HepG2 (cell line): ENCODE data around the gene IKZF4. TPM values are rescaled to one million over a fixed set of nuclear protein-coding genes. Genes with fewer than 3 reads are reported as not detected.

Experiments used
- ATF1 ChIP-seq: IDR thresholded peaks from 2 replicates; pipeline ENCODE4 v1.6.1; 2016; ENCODE audit warnings: mild to moderate bottlenecking, control low read depth
- CENPBD1 ChIP-seq: sonication (generic); formaldehyde crosslinking; IDR thresholded peaks from 2 replicates; pipeline ENCODE4 v1.8.0; 2022; ENCODE audit warnings: missing genetic modification reagents, low read depth, mild to moderate bottlenecking, borderline replicate concordance
- ELF4 ChIP-seq: sonication (generic); formaldehyde crosslinking; IDR thresholded peaks from 2 replicates; pipeline ENCODE4 v1.5.0; 2020; ENCODE audit warnings: missing genetic modification reagents, mild to moderate bottlenecking, moderate library complexity, borderline replicate concordance
- ESRRA ChIP-seq: sonication (generic); formaldehyde crosslinking; IDR thresholded peaks from 2 replicates; pipeline ENCODE4 v1.5.1; 2020; ENCODE audit warnings: mild to moderate bottlenecking, low read depth, missing genetic modification reagents
- FOXK2 ChIP-seq: fragments of 450-650 bp; IDR thresholded peaks from 2 replicates; pipeline ENCODE4 v1.6.1; 2016
- HNRNPL ChIP-seq: fragments of 200-400 bp; formaldehyde crosslinking; IDR thresholded peaks from 2 replicates; pipeline ENCODE4 v1.6.1; 2017; ENCODE audit warnings: mild to moderate bottlenecking, low read depth, low read length
- ISL2 ChIP-seq: sonication (generic); formaldehyde crosslinking; IDR thresholded peaks from 2 replicates; pipeline ENCODE4 v1.5.0; 2020; ENCODE audit warnings: missing genetic modification reagents
- KMT2B ChIP-seq: IDR thresholded peaks from 2 replicates; pipeline ENCODE4 v1.6.1; 2016; ENCODE audit warnings: missing genetic modification reagents, missing compliant biosample characterization
- MATR3 ChIP-seq: sonication (generic); formaldehyde crosslinking; IDR thresholded peaks from 2 replicates; pipeline ENCODE4 v1.4.0; 2020; ENCODE audit warnings: missing genetic modification reagents
- MXD4 ChIP-seq: IDR thresholded peaks from 2 replicates; pipeline ENCODE4 v1.6.1; 2016; ENCODE audit warnings: mild to moderate bottlenecking, missing biosample characterization, missing genetic modification reagents
- NFAT5 ChIP-seq: sonication (generic); formaldehyde crosslinking; IDR thresholded peaks from 2 replicates; pipeline ENCODE4 v1.4.0; 2020; ENCODE audit warnings: missing genetic modification reagents
- RELA ChIP-seq: sonication (generic); formaldehyde crosslinking; IDR thresholded peaks from 2 replicates; pipeline ENCODE4 v1.4.0; 2020; ENCODE audit warnings: missing genetic modification reagents
- SALL1 ChIP-seq: sonication (generic); formaldehyde crosslinking; IDR thresholded peaks from 2 replicates; pipeline ENCODE4 v1.8.0; 2022; ENCODE audit warnings: mild to moderate bottlenecking, missing genetic modification reagents
- SKI ChIP-seq: fragments of 450-650 bp; IDR thresholded peaks from one replicate; pipeline ENCODE4 v1.6.1; 2018; ENCODE audit warnings: mild to moderate bottlenecking; ENCODE audit not compliant: partially characterized antibody
- SNAI1 ChIP-seq: sonication (generic); formaldehyde crosslinking; IDR thresholded peaks from 2 replicates; pipeline ENCODE4 v1.5.0; 2020; ENCODE audit warnings: mild to moderate bottlenecking, missing genetic modification reagents, borderline replicate concordance
- ZNF317 ChIP-seq: sonication (generic); formaldehyde crosslinking; IDR thresholded peaks from 2 replicates; pipeline ENCODE4 v1.5.0; 2020; ENCODE audit warnings: mild to moderate bottlenecking, missing genetic modification reagents
- ZNF589 ChIP-seq: sonication (generic); formaldehyde crosslinking; conservative IDR thresholded peaks from 2 replicates; pipeline ENCODE4 v1.8.0; 2022; ENCODE audit warnings: mild to moderate bottlenecking, moderate library complexity, missing genetic modification reagents
- ZNF710 ChIP-seq: sonication (generic); formaldehyde crosslinking; IDR thresholded peaks from 2 replicates; pipeline ENCODE4 v1.5.0; 2020; ENCODE audit warnings: mild to moderate bottlenecking, missing genetic modification reagents, borderline replicate concordance
- polyA plus RNA-seq, 8 experiments: library from polyadenylated mRNA; depleted of rRNA in 3 of 8; stranded (reverse) in 7 of 8; unstranded in 1 of 8; fragments of >200 nt; fragmentation: Illumina TruSeq in 4 of 8; extraction: Trizol in 4 of 8; gene quantifications; 2 replicates each; pipeline versions ENCODE4 v1.2.1 to v1.2.3, GENCODE V29; 2011 to 2016; ENCODE audit warnings: low read depth in 4 of 8, missing spikeins in 1 of 8, mixed read lengths in 1 of 8; ENCODE audit not compliant: insufficient read depth in 1 of 8
- total RNA-seq, 5 experiments: library from RNA; depleted of rRNA; stranded (reverse); fragments of >200 nt; fragmentation: Illumina TruSeq; extraction: Trizol; gene quantifications; 2 replicates each; pipeline ENCODE4 v1.2.3, GENCODE V29; 2016; ENCODE audit warnings: low read depth in 1 of 5
- TF ChIP-seq, protein P1 (sequence below): sonication (generic); formaldehyde crosslinking; IDR thresholded peaks from 2 replicates; pipeline ENCODE4 v1.8.0; 2022; ENCODE audit warnings: mild to moderate bottlenecking, missing genetic modification reagents

The IKZF4 gene
- total and polyA plus RNA-seq, 2 of the 13 experiments (the other 11 are each of a cell fraction or from before 2014, with no cell fraction given) = 0.58 to 2.2 TPM

DNA sequence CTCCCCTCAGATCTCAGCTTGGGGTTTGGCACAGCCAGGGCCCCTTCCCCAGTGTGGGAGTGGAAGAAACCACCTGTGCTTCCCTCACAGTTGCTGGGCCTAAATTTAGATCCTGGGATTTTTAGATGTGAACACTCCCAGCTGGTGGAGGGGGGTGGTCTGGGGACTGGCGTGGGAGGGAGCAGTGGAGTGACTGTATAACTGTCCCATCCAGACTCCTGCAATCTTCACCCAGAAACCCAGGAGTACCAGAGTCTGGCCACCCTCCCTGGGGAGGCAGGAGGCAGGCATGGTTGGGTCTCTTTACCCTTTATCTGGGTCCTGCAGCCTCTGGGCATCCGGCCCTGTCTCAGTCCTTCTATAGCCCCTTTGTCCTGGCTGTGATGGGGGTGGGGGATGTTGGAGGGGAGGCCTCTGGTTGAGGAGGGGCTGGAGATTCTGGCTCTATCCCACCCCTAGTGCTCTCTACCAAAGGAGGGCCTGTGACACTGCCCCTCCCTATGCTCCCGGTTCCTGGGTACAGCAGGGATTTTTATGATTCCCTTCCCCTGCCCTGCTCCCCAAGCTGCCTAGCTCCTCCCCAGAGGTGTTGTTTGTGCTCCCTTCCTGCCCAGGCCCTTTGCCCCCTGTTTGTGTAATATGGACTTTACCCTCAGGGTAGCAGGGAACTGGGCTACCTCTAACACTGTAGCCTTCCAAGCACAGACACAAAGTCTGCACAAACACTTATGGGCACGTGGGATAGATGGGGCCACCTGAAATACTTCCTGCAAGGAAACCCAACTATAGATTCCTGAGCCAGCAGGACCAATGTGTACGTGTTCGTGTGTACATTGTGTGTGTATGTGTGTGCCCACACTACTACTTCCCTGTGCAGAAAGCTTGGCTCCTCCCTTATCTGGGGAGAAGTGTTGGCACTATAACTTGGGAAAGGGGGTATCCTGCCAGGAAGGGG, 60.8 kb downstream of the IKZF4 start (continued):
- no peak for TF ChIP-seq NFAT5
- TF ChIP-seq SKI = peak; percentile 93
- no peak for TF ChIP-seq MATR3
- peak; percentile 96 for TF ChIP-seq ESRRA
- TF ChIP-seq, protein P1, sequence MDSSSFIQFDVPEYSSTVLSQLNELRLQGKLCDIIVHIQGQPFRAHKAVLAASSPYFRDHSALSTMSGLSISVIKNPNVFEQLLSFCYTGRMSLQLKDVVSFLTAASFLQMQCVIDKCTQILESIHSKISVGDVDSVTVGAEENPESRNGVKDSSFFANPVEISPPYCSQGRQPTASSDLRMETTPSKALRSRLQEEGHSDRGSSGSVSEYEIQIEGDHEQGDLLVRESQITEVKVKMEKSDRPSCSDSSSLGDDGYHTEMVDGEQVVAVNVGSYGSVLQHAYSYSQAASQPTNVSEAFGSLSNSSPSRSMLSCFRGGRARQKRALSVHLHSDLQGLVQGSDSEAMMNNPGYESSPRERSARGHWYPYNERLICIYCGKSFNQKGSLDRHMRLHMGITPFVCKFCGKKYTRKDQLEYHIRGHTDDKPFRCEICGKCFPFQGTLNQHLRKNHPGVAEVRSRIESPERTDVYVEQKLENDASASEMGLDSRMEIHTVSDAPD (CRISPR knock-in tag) = peak; percentile 69
- peak; percentile 91; the same call in 1 of the 2 replicates for TF ChIP-seq ZNF589 (CRISPR knock-in tag)
- TF ChIP-seq MXD4 (CRISPR knock-in tag) = peak; percentile 95
- peak; percentile 84; the same call in 1 of the 2 replicates for TF ChIP-seq KMT2B (CRISPR knock-in tag)
- TF ChIP-seq ELF4 (CRISPR knock-in tag) = peak; percentile 89; the same call in 1 of the 2 replicates
- TF ChIP-seq ISL2 (CRISPR knock-in tag) = peak; percentile 89
- peak; percentile 99 for TF ChIP-seq SALL1 (CRISPR knock-in tag)
- peak; percentile 44; the same call in 1 of the 2 replicates for TF ChIP-seq RELA (CRISPR knock-in tag)
- peak; percentile 98 for TF ChIP-seq ZNF317 (CRISPR knock-in tag)
- TF ChIP-seq HNRNPL = peak; percentile 73; the same call in 1 of the 2 replicates
- TF ChIP-seq ATF1 (CRISPR knock-in tag) = peak; percentile 53; the same call in 1 of the 2 replicates
- TF ChIP-seq FOXK2 = peak; percentile 72; the same call in 1 of the 2 replicates
- peak; percentile 56; the same call in 1 of the 2 replicates for TF ChIP-seq CENPBD1 (CRISPR knock-in tag)
- peak; percentile 84; the same call in 1 of the 2 replicates for TF ChIP-seq ZNF710 (CRISPR knock-in tag)
- no peak for TF ChIP-seq SNAI1 (CRISPR knock-in tag)
